GM19328 (cell line): ENCODE data around the gene SPATA13.

Source experiments
- ATAC-seq: cut with Tn5 transposase; IDR thresholded peaks from one replicate; pipeline ENCODE4 v1.9.1; 2021; ENCODE audit warnings: mild to moderate bottlenecking, moderate library complexity; ENCODE audit not compliant: unreplicated experiment

The SPATA13 gene

GRCh38 chr13:24165746-24166145 lies 5.2 kb downstream of the SPATA13 start:
- ATAC-seq: no peak

DNA sequence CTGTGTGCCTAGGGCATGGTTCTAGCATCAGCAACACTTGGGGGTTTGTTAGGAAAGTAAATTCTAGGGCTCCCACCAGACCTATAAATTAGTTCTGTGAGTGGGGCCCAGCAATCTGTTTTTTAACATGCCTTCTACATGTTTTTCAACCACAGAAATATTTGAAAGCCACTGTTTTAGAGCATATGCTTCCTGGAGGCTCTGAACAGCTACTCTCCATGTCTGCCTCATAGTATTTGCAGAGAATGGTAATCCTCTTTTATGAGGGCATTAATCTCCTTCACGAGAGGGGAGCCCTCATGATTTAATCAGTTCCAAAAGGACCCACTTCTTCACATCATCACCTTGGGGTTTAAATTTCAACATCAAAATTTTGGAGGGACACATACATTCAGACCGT lies 6.0 kb downstream of the SPATA13 start:
- no peak for ATAC-seq

- no peak for ATAC-seq
These were observed 7.3 kb downstream of the SPATA13 start for GRCh38 chr13:24167666-24168391.

DNA sequence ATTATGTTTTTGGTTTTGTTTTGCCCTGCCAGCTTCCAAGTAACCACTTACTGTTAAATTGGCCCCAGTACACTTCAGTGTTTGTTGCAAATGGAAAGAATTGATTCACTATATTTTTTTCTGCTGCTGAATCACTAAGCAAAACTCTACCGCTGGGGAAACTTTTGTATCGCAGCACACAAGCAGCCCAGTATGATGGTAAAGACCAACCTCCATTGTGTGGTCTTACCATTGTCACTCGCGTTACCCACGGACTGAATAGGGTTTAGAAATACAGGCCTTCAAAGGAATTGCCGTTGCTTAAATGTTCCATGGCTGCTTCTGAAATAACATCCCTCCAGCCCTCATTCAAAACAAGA lies 7.9 kb downstream of the SPATA13 start:
- no peak for ATAC-seq

GRCh38 chr13:24168979-24169378 lies 8.5 kb downstream of the SPATA13 start:
- no peak for ATAC-seq

- no peak for ATAC-seq
These were observed 11.6 kb downstream of the SPATA13 start for GRCh38 chr13:24172071-24172470.

GRCh38 chr13:24173795-24174194 lies 13.3 kb downstream of the SPATA13 start:
- ATAC-seq: no peak

GRCh38 chr13:24175847-24176246 lies 15.3 kb downstream of the SPATA13 start:
- ATAC-seq: no peak

DNA sequence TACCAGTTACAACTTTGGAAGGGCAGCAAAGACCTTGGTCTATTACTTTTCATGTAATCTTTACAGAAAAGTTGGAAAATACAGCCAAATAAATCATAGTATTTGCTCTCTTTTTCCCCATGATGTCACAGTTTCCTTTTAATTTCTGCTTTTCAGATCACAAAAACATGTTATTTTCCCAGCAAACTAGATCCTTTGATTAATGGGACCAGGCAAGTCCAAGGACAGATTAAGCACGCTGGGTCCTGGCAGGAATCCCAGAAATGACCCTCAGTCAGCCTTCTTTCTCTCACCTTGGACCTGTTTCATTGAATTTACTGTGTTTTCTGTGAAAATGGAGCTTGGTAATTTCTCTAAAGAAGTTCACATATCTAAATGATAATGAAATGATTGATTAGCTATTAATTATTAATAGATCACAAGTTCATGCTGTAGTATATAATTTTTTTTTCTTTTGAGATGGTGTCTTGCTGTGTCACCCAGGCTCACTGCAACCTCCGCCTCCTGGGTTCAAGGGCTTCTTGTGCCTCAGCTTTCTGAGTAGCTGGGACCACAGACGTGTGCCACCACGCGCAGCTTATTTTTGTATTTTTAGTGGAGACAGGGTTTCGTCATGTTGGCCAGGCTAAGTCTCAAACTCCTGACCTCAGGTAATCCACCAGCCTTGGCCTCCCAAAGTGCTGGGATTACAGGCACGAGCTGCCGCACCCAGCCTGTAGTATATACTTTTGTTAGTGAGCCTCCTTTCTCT lies 16.0 kb downstream of the SPATA13 start:
- ATAC-seq: no peak

DNA sequence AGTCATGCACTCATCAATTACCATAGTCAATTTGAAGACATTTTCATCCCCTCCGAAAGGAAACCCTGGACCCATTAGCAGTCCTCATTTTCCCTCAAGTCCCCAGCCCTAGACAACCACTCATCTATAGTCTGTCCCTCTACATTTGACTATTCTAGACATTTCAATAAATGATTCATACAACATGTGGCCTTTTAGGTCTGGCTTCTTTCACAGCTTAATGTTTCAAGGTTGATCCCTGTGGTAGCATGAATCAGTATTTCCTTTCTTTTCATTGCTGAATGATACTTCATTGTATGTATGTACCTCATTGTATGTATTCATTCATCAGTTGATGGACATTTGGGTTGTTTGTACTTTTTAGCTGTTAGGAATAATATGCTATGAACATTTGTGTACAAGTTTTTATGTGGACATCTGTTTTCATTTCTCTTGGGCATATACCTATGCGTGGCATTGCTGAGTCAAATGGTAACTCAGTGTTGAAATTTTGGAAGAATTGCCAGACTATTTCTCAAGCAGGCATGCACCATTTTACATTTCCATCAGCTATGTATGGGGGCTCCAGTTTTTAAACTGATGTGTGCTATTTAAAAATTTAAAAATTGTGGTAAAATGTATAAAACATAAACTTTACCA lies 18.4 kb downstream of the SPATA13 start:
- no peak for ATAC-seq

- no peak for ATAC-seq
These were observed 18.9 kb downstream of the SPATA13 start for GRCh38 chr13:24179486-24179850.

- no peak for ATAC-seq
These were observed 20.3 kb downstream of the SPATA13 start for GRCh38 chr13:24180750-24181377.

- no peak for ATAC-seq
These were observed 21.6 kb downstream of the SPATA13 start for GRCh38 chr13:24181991-24182702.

- ATAC-seq: no peak
These were observed 22.2 kb downstream of the SPATA13 start for GRCh38 chr13:24182703-24183081.

- ATAC-seq: no peak
These were observed 23.2 kb downstream of the SPATA13 start for GRCh38 chr13:24183741-24184182.

GRCh38 chr13:24184265-24184841 lies 23.8 kb downstream of the SPATA13 start:
- no peak for ATAC-seq

GRCh38 chr13:24184882-24185281 lies 24.4 kb downstream of the SPATA13 start:
- ATAC-seq: no peak

GRCh38 chr13:24185591-24186232 lies 25.2 kb downstream of the SPATA13 start:
- ATAC-seq: no peak

GRCh38 chr13:24187185-24187584 lies 26.7 kb downstream of the SPATA13 start:
- ATAC-seq: no peak
